Activated T-cell treated with anti-CD3 and anti-CD28 coated beads, Interleukin-2, amount 50 U/mL, for 24 hours (primary cell): ENCODE measurements around the gene PPP2R2B.

Experiments
- DNase-seq: peaks from one replicate; pipeline ENCODE4 v3.0.0-alpha.2; 2020
- H3K27ac Mint-ChIP-seq: 2 replicates; pipeline ENCODE4 v1.8.0; 2020; ENCODE audit warnings: mild to moderate bottlenecking, mixed read lengths
- H3K27me3 Mint-ChIP-seq: 2 replicates; pipeline ENCODE4 v1.8.0; 2020; ENCODE audit warnings: mixed read lengths
- H3K36me3 Mint-ChIP-seq: 2 replicates; pipeline ENCODE4 v1.8.0; 2020; ENCODE audit warnings: low read depth, mixed read lengths
- H3K4me1 Mint-ChIP-seq: 2 replicates; pipeline ENCODE4 v1.8.0; 2020; ENCODE audit warnings: low read depth, mixed read lengths
- H3K4me3 Mint-ChIP-seq: 2 replicates; pipeline ENCODE4 v1.8.0; 2020; ENCODE audit warnings: mild to moderate bottlenecking, moderate library complexity, mixed read lengths
- H3K9me3 Mint-ChIP-seq: 2 replicates; pipeline ENCODE4 v1.8.0; 2020; ENCODE audit warnings: mixed read lengths

The PPP2R2B gene

GRCh38 chr5:146716636-146717035 lies 161.9 kb downstream of the PPP2R2B start:
- DNase-seq: no peak
- Mint-ChIP-seq H3K27ac (no peak overlapping the region), H3K4me1 (peaks cover 2% of the 10 kb centered on the region), H3K27me3 (no peaks in the 10 kb centered on the region), H3K9me3 (no peaks in the 10 kb centered on the region), H3K36me3 (no peaks in the 10 kb centered on the region), H3K4me3 (no peak overlapping the region)

GRCh38 chr5:146710348-146710747 lies 168.2 kb downstream of the PPP2R2B start:
- H3K4me1 Mint-ChIP-seq: no peaks in the 10 kb centered on the region
- no peak overlapping the region for H3K4me3 Mint-ChIP-seq
- H3K27ac Mint-ChIP-seq: no peak overlapping the region
- no peaks in the 10 kb centered on the region for H3K27me3 Mint-ChIP-seq
- H3K9me3 Mint-ChIP-seq: no peaks in the 10 kb centered on the region
- no peak for DNase-seq
- H3K36me3 Mint-ChIP-seq: no peaks in the 10 kb centered on the region

- no peak overlapping the region for H3K27ac Mint-ChIP-seq
- no peaks in the 10 kb centered on the region for H3K9me3 Mint-ChIP-seq
- H3K4me3 Mint-ChIP-seq: no peak overlapping the region
- H3K4me1 Mint-ChIP-seq: peaks cover 10% of the 10 kb centered on the region
- H3K27me3 Mint-ChIP-seq: no peaks in the 10 kb centered on the region
- DNase-seq: no peak
- H3K36me3 Mint-ChIP-seq: no peaks in the 10 kb centered on the region
Measured at GRCh38 chr5:146707316-146707715, 171.2 kb downstream of the PPP2R2B start.

- Mint-ChIP-seq H3K9me3 (no peaks in the 10 kb centered on the region), H3K27ac (no peak overlapping the region), H3K4me3 (no peak overlapping the region), H3K36me3 (no peaks in the 10 kb centered on the region), H3K4me1 (peaks cover 10% of the 10 kb centered on the region), H3K27me3 (no peaks in the 10 kb centered on the region)
- DNase-seq: no peak
Measured at GRCh38 chr5:146706321-146706972, 172.1 kb downstream of the PPP2R2B start.

GRCh38 chr5:146704949-146705665 lies 173.4 kb downstream of the PPP2R2B start:
- Mint-ChIP-seq H3K27me3 (no peaks in the 10 kb centered on the region), H3K27ac (no peak overlapping the region), H3K9me3 (no peaks in the 10 kb centered on the region), H3K36me3 (no peaks in the 10 kb centered on the region), H3K4me1 (peaks cover 10% of the 10 kb centered on the region), H3K4me3 (no peak overlapping the region)
- DNase-seq: no peak

GRCh38 chr5:146703899-146704298 lies 174.7 kb downstream of the PPP2R2B start:
- no peak for DNase-seq
- Mint-ChIP-seq H3K4me3 (no peak overlapping the region), H3K4me1 (peaks cover 10% of the 10 kb centered on the region), H3K27ac (no peak overlapping the region), H3K27me3 (no peaks in the 10 kb centered on the region), H3K36me3 (no peaks in the 10 kb centered on the region), H3K9me3 (no peaks in the 10 kb centered on the region)

GRCh38 chr5:146703499-146703898 lies 175.1 kb downstream of the PPP2R2B start:
- H3K4me1 Mint-ChIP-seq: peaks cover 10% of the 10 kb centered on the region
- H3K27me3 Mint-ChIP-seq: no peaks in the 10 kb centered on the region
- no peak for DNase-seq
- no peak overlapping the region for H3K4me3 Mint-ChIP-seq
- no peaks in the 10 kb centered on the region for H3K9me3 Mint-ChIP-seq
- no peak overlapping the region for H3K27ac Mint-ChIP-seq
- H3K36me3 Mint-ChIP-seq: no peaks in the 10 kb centered on the region

- H3K4me1 Mint-ChIP-seq: peaks cover 15% of the 10 kb centered on the region
- no peak overlapping the region for H3K27ac Mint-ChIP-seq
- no peaks in the 10 kb centered on the region for H3K36me3 Mint-ChIP-seq
- no peaks in the 10 kb centered on the region for H3K27me3 Mint-ChIP-seq
- H3K9me3 Mint-ChIP-seq: no peaks in the 10 kb centered on the region
- H3K4me3 Mint-ChIP-seq: no peak overlapping the region
- DNase-seq: no peak
Measured at GRCh38 chr5:146699664-146700418, 178.7 kb downstream of the PPP2R2B start.

GRCh38 chr5:146699138-146699537 lies 179.4 kb downstream of the PPP2R2B start:
- Mint-ChIP-seq H3K27ac (no peak overlapping the region), H3K4me1 (peaks cover 12% of the 10 kb centered on the region), H3K9me3 (no peaks in the 10 kb centered on the region), H3K36me3 (no peaks in the 10 kb centered on the region), H3K27me3 (no peaks in the 10 kb centered on the region), H3K4me3 (no peak overlapping the region)
- DNase-seq: no peak

- no peak overlapping the region for H3K27ac Mint-ChIP-seq
- H3K36me3 Mint-ChIP-seq: no peaks in the 10 kb centered on the region
- H3K27me3 Mint-ChIP-seq: no peaks in the 10 kb centered on the region
- no peaks in the 10 kb centered on the region for H3K9me3 Mint-ChIP-seq
- peaks cover 8% of the 10 kb centered on the region for H3K4me1 Mint-ChIP-seq
- no peak overlapping the region for H3K4me3 Mint-ChIP-seq
- no peak for DNase-seq
Measured at GRCh38 chr5:146698651-146699050, 179.9 kb downstream of the PPP2R2B start.

- Mint-ChIP-seq H3K27me3 (no peaks in the 10 kb centered on the region), H3K9me3 (no peaks in the 10 kb centered on the region), H3K4me1 (peaks cover 5% of the 10 kb centered on the region), H3K36me3 (no peaks in the 10 kb centered on the region), H3K27ac (no peak overlapping the region), H3K4me3 (no peak overlapping the region)
- no peak for DNase-seq
Measured at GRCh38 chr5:146697211-146697610, 181.3 kb downstream of the PPP2R2B start.

- no peak for DNase-seq
- H3K4me3 Mint-ChIP-seq: no peak overlapping the region
- H3K9me3 Mint-ChIP-seq: no peaks in the 10 kb centered on the region
- H3K4me1 Mint-ChIP-seq: peaks cover 5% of the 10 kb centered on the region
- H3K36me3 Mint-ChIP-seq: no peaks in the 10 kb centered on the region
- H3K27me3 Mint-ChIP-seq: no peaks in the 10 kb centered on the region
- no peak overlapping the region for H3K27ac Mint-ChIP-seq
Measured at GRCh38 chr5:146695646-146696045, 182.9 kb downstream of the PPP2R2B start.

- no peaks in the 10 kb centered on the region for H3K9me3 Mint-ChIP-seq
- H3K27me3 Mint-ChIP-seq: no peaks in the 10 kb centered on the region
- no peaks in the 10 kb centered on the region for H3K4me1 Mint-ChIP-seq
- no peak for DNase-seq
- H3K4me3 Mint-ChIP-seq: no peak overlapping the region
- H3K36me3 Mint-ChIP-seq: no peaks in the 10 kb centered on the region
- no peak overlapping the region for H3K27ac Mint-ChIP-seq
Measured at GRCh38 chr5:146690880-146691355, 187.6 kb downstream of the PPP2R2B start.

GRCh38 chr5:146687630-146688029 lies 190.9 kb downstream of the PPP2R2B start:
- no peak overlapping the region for H3K27ac Mint-ChIP-seq
- DNase-seq: no peak
- no peaks in the 10 kb centered on the region for H3K27me3 Mint-ChIP-seq
- H3K36me3 Mint-ChIP-seq: no peaks in the 10 kb centered on the region
- H3K4me1 Mint-ChIP-seq: no peaks in the 10 kb centered on the region
- no peak overlapping the region for H3K4me3 Mint-ChIP-seq
- H3K9me3 Mint-ChIP-seq: no peaks in the 10 kb centered on the region

GRCh38 chr5:146683861-146684260 lies 194.7 kb downstream of the PPP2R2B start:
- H3K27ac Mint-ChIP-seq: no peak overlapping the region
- no peaks in the 10 kb centered on the region for H3K36me3 Mint-ChIP-seq
- H3K4me3 Mint-ChIP-seq: no peak overlapping the region
- DNase-seq: no peak
- H3K4me1 Mint-ChIP-seq: no peaks in the 10 kb centered on the region
- no peaks in the 10 kb centered on the region for H3K9me3 Mint-ChIP-seq
- no peaks in the 10 kb centered on the region for H3K27me3 Mint-ChIP-seq
